ENCODE results near the gene SUSD6.
A peak's percentile ranks its signal among the peaks of the same experiment; 100 is the strongest.
"Not testable (repeated sequence)": the region's sequence is repeated elsewhere in the genome, so short reads cannot be mapped to it uniquely, and the experiment has no call there.

The SUSD6 gene

DNA sequence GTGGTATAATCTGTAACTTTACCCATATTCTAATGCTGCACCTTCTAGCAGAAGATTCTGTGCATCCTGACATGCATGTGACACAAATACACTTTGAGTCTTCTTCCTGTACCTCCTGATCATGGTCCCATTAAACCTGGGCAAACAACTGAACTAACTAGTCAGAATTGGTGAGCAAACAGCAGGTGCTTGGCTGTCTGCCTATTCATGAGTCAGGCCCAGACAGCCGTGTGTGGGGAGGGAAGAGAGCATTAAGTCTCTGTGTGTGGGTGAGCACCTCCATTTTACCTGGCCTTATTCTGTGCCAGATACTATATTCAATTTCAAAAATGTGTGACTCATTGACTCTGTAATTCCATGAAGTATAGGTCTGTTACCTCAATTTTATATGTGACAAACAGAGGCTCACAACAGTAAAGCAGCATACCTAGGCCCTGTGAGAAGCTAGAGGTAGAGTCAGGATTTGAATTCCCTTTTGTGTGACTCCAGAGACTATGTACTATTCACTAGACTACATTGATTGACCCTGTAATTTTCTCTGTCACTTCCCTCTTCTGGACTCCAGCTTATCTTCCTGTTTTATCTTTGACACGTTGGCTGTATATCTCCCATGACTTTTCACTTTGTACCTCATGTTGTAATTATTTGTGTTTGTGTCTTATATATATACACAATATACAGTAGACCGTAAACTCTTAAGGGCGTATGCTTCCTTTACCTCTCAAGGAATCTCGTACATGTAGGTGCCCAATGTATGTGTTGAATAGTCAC lies 32.2 kb downstream of the SUSD6 start:
- no peak for DNase-seq (ENCODE audit: low read depth in 1 of 2, low spot score in 1 of 2)
- TF ChIP-seq SPI1 (IDR thresholded peaks at IDR 0.05; ENCODE audit: borderline replicate concordance, low read depth): peak; percentile 65; the same call in 1 of the 2 replicates
- TF ChIP-seq POLR2AphosphoS5 (IDR thresholded peaks at IDR 0.05; ENCODE audit: low read depth): no peak
- Histone ChIP-seq H3K4me3 (replicated peaks; ENCODE audit: insufficient read depth, low read length) (no peak overlapping the region), H3K27ac (replicated peaks) (peak overlapping the region; percentile 34), H3K27me3 (ENCODE audit: insufficient read depth, poor library complexity, severe bottlenecking) (no peaks in the 10 kb centered on the region)

DNA sequence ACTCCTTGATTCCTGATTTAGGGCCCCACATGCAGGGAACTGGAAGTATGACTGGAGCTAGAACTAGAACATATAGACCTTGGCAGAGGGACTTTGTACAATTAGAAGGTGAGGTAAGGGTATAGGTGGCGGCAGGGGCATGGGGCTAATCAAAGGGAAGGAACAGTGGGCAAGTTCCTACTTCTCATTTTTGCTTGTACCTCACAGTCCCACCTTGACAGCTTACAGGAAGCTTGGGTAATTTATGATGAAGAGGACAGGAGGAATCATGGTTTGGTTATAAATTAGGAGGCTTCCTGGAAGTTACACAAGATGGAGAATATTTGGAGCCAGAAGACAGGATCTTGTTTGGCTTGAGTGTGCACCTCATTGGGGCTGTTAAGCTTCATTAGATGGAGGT lies 33.4 kb downstream of the SUSD6 start:
- DNase-seq (ENCODE audit: low read depth in 1 of 2, low spot score in 1 of 2): no peak
- Histone ChIP-seq H3K27me3 (ENCODE audit: insufficient read depth, poor library complexity, severe bottlenecking) (no peaks in the 10 kb centered on the region), H3K4me3 (replicated peaks; ENCODE audit: insufficient read depth, low read length) (no peak overlapping the region), H3K27ac (replicated peaks) (peak overlapping the region; percentile 26; the same call in 1 of the 2 replicates)
- TF ChIP-seq CTCF (IDR thresholded peaks at IDR 0.05; ENCODE audit: insufficient read depth, low read length) (no peak), SPI1 (IDR thresholded peaks at IDR 0.05; ENCODE audit: borderline replicate concordance, low read depth) (no peak), POLR2AphosphoS5 (IDR thresholded peaks at IDR 0.05; ENCODE audit: low read depth) (no peak), REST (IDR thresholded peaks at IDR 0.05; ENCODE audit: insufficient replicate concordance, low read depth) (no peak), GABPA (IDR thresholded peaks at IDR 0.05; ENCODE audit: low read depth) (no peak)

DNA sequence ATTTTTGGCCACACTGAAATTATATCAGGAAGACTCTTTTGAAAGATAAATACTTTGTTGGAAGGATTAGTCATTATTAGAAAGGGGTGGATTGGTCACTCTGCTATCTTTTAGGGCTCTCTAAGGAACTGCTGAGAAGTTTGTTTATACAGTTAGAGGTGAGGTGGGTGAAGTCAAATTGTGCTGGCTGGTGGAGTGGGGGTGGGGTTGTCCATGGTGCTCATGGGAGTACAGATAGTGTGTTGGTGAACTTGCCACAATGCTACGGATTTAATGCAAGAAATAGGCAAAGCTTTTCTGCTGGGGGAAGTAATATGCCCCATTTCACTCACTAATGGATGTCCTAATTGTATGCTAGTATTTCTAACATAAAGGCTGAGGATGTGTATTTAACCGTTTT lies 35.8 kb downstream of the SUSD6 start:
- no peak for TF ChIP-seq SPI1 (IDR thresholded peaks at IDR 0.05; ENCODE audit: borderline replicate concordance, low read depth)
- Histone ChIP-seq H3K27me3 (ENCODE audit: insufficient read depth, poor library complexity, severe bottlenecking) (no peaks in the 10 kb centered on the region), H3K4me3 (replicated peaks; ENCODE audit: insufficient read depth, low read length) (no peak overlapping the region), H3K27ac (replicated peaks) (no peak overlapping the region)
- DNase-seq (ENCODE audit: low read depth in 1 of 2, low spot score in 1 of 2): no peak

GRCh38 chr14:69647642-69648041 lies 36.2 kb downstream of the SUSD6 start:
- not testable (repeated sequence) for H3K27me3 ChIP-seq (ENCODE audit: insufficient read depth, poor library complexity, severe bottlenecking); DNase-seq (ENCODE audit: low read depth in 1 of 2, low spot score in 1 of 2); H3K4me3 ChIP-seq (replicated peaks; ENCODE audit: insufficient read depth, low read length); H3K27ac ChIP-seq (replicated peaks)

GRCh38 chr14:69648480-69649451 lies 37.4 kb downstream of the SUSD6 start:
- Histone ChIP-seq H3K4me3 (replicated peaks; ENCODE audit: insufficient read depth, low read length) (no peak overlapping the region), H3K27me3 (ENCODE audit: insufficient read depth, poor library complexity, severe bottlenecking) (no peaks in the 10 kb centered on the region), H3K27ac (replicated peaks) (no peak overlapping the region)
- no peak for DNase-seq (ENCODE audit: low read depth in 1 of 2, low spot score in 1 of 2)
- no peak for TF ChIP-seq REST (IDR thresholded peaks at IDR 0.05; ENCODE audit: insufficient replicate concordance, low read depth)
- no peak for TF ChIP-seq GABPA (IDR thresholded peaks at IDR 0.05; ENCODE audit: low read depth)
- no peak for TF ChIP-seq CTCF (IDR thresholded peaks at IDR 0.05; ENCODE audit: insufficient read depth, low read length)
- TF ChIP-seq SPI1 (IDR thresholded peaks at IDR 0.05; ENCODE audit: borderline replicate concordance, low read depth): no peak
- no peak for TF ChIP-seq POLR2AphosphoS5 (IDR thresholded peaks at IDR 0.05; ENCODE audit: low read depth)
